Lower lobe of right lung (tissue), 2 donors: Measurements from ENCODE around the gene SLC9A1. TPM values are rescaled to one million over a fixed set of nuclear protein-coding genes. Genes with fewer than 3 reads are reported as not detected.

Source experiments
- ATAC-seq, 2 donors: fragments of 200-7000 bp; cut with Tn5 transposase; one replicate each; pipeline ENCODE4 v1.9.1; 2020 to 2022; ENCODE audit warnings: mild to moderate bottlenecking in 2 of 2, moderate library complexity in 2 of 2
- DNase-seq: peaks from one replicate; pipeline ENCODE4 v3.0.0-alpha.2; 2020
- H3K27ac ChIP-seq: fragments of 200-600 bp; one replicate; pipeline ENCODE4 v1.8.0; 2022
- H3K27me3 ChIP-seq: fragments of 200-600 bp; one replicate; pipeline ENCODE4 v1.8.0; 2022; ENCODE audit warnings: low read depth
- H3K36me3 ChIP-seq: fragments of 200-600 bp; one replicate; pipeline ENCODE4 v1.8.0; 2022; ENCODE audit warnings: mild to moderate bottlenecking
- H3K4me1 ChIP-seq: fragments of 200-600 bp; one replicate; pipeline ENCODE4 v1.8.0; 2022
- H3K4me3 ChIP-seq: fragments of 200-600 bp; one replicate; pipeline ENCODE4 v1.8.0; 2022; ENCODE audit warnings: mild to moderate bottlenecking
- H3K9me3 ChIP-seq: fragments of 200-600 bp; one replicate; pipeline ENCODE4 v1.8.0; 2022
- intact Hi-C: fragments of 100-400 bp; cut with DNase I; formaldehyde crosslinking; loops from one replicate; pipeline ENCODE4 v1.11.0; 2022
- total RNA-seq: library from RNA; stranded (reverse); fragmentation: NEBNext Ultra II Directional; extraction: Animal tissue kit (Norgen Biotek cat#: 25700); gene quantifications from one replicate; pipeline ENCODE4 v1.2.1, GENCODE V29; 2021
- TF ChIP-seq, protein P1 (sequence below): fragments of 200-600 bp; IDR thresholded peaks from one replicate; pipeline ENCODE4 v1.8.0; 2022; ENCODE audit warnings: antibody characterized with exemption, mild to moderate bottlenecking
- donor health status: DM: no; HTN: yes; CAD: no; lungs with severe emphysema.

Gene SLC9A1
- total RNA-seq, 1 donor from 2014 or later: 57.7 TPM

DNA sequence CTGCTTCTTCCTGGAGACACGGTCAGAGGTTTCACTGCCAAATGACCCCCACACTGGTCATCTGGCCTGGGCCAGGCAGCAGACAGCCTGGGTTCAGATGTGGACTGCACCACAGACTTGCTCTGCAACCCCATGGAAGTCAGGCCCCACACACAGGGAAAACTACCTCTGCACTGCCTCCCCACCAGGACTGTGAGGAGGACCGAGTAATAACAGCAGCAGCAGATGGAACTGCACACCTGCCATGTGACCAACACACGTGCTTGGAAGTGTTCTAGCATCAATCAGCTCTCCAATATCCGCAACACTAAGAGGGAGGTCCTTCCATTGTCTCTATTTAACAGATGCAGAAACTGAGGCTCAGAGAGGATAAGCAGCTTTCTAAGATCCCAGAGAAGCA is 51.4 kb downstream of the SLC9A1 start:
- H3K27me3 ChIP-seq: no peaks in the 10 kb centered on the region
- DNase-seq (no peak), ATAC-seq (no peak)
- peaks cover 63% of the 10 kb centered on the region for H3K36me3 ChIP-seq
- H3K4me3 ChIP-seq: no peak overlapping the region
- TF ChIP-seq, protein P1, sequence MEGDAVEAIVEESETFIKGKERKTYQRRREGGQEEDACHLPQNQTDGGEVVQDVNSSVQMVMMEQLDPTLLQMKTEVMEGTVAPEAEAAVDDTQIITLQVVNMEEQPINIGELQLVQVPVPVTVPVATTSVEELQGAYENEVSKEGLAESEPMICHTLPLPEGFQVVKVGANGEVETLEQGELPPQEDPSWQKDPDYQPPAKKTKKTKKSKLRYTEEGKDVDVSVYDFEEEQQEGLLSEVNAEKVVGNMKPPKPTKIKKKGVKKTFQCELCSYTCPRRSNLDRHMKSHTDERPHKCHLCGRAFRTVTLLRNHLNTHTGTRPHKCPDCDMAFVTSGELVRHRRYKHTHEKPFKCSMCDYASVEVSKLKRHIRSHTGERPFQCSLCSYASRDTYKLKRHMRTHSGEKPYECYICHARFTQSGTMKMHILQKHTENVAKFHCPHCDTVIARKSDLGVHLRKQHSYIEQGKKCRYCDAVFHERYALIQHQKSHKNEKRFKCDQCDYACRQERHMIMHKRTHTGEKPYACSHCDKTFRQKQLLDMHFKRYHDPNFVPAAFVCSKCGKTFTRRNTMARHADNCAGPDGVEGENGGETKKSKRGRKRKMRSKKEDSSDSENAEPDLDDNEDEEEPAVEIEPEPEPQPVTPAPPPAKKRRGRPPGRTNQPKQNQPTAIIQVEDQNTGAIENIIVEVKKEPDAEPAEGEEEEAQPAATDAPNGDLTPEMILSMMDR: no peak
- peaks cover 24% of the 10 kb centered on the region for H3K4me1 ChIP-seq
- no peak overlapping the region for H3K27ac ChIP-seq
- no peaks in the 10 kb centered on the region for H3K9me3 ChIP-seq
- intact Hi-C loops: loop anchor here (10.0 kb wide), 1 partner anchor 181 kb away; no protein-coding TSS in a partner anchor

DNA sequence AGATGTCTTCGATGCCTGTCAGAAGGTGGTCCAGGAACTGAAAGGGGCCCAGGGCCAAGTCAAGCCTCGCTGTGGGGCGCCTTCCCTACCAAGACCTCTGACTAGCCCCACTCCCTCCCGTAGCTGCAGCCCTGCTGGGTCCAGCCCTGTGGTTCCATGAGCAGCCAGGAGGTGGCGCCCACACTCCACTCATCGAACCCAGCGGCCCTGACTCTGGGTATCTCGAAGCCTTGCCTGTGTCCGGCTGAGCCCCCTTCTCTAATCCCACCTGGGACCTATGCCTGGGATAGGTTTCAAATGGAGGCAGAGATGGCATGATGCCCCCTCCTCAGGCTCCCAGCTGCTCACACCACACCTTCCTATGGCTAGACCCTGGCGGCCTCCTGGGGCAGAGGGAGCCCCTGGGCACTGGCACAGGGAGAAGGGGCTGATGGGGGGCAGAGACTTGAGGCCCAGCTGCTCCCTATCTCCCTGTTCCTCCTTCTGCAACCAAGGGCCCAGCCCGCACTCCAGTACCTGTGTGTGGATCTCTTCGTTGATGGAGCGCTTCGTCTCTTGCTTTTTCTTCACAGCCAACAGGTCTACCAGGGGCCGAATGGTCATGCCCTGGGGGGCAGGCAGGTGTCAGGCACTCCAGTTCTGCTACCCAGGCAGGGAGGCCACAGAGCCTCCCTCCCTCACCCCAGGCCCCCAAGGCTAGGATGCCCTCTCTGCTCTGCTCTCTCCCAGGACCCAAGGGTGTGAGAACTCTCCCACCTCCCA is 52.0 kb downstream of the SLC9A1 start:
- Histone ChIP-seq H3K4me3 (no peak overlapping the region), H3K27me3 (no peaks in the 10 kb centered on the region), H3K36me3 (peaks cover 63% of the 10 kb centered on the region), H3K9me3 (no peaks in the 10 kb centered on the region), H3K27ac (no peak overlapping the region), H3K4me1 (peaks cover 30% of the 10 kb centered on the region)
- TF ChIP-seq, protein P1: peak; percentile 99
- intact Hi-C loops: loop anchor here (10.0 kb wide), 1 partner anchor 182 kb away; no protein-coding TSS in a partner anchor
- ATAC-seq: peak; percentile 51 to 72
- peak; percentile 83 for DNase-seq

DNA sequence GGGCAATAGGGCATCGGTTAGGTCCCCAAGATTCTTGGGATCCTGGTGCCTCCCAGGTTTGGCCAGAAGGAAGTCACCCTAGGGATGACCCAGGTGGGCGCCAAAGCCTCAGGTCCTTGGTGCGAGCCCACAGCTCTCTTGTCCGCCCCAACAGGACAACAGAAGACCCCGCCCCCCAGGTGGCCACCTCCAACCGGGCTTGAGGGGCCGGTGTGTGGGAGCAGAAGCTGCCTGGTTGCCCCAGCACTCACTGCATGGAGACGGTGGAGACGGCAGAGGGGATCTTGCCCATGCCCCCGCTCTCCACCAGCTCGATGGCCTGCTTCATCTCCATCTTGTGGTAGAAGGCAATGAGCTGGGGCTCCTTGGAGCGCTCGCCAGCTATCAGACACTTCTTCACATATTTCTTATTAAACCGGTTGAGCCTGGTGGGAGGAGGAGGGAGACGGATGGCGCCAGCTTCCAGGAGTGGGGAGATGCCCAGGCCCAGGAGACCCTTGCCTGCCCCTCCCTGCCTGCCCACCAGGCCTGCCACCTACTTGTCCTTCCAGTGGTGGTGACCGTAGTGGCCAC is 52.7 kb downstream of the SLC9A1 start:
- no peak for ATAC-seq
- H3K9me3 ChIP-seq: no peaks in the 10 kb centered on the region
- no peak overlapping the region for H3K27ac ChIP-seq
- no peak overlapping the region for H3K4me3 ChIP-seq
- TF ChIP-seq, protein P1: no peak
- H3K4me1 ChIP-seq: peaks cover 36% of the 10 kb centered on the region
- no peak for DNase-seq
- H3K36me3 ChIP-seq: peaks cover 63% of the 10 kb centered on the region
- no peaks in the 10 kb centered on the region for H3K27me3 ChIP-seq
- intact Hi-C loops: loop anchor here (10.0 kb wide), 1 partner anchor 183 kb away; no protein-coding TSS in a partner anchor

DNA sequence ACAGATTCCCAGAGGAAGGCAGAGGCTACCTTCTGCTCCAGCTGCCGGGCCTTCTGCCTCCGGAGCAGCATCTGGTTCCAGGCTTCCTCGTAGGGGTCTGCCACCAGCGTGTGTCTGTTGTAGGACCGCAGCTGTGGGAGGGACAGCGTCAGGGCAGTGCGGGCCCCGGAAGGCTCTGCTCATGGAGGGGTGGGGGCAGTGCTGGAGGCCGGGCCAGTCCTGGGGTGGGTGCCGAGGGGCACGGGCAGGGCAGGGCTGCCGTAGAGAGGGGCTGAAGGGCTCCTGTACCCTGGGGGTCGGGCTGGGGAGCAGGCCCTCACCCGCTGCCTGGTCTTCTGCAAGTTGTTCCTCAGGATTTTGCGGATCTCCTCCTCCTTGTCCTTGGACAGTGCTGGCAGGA is 53.2 kb downstream of the SLC9A1 start:
- intact Hi-C loops: loop anchor here (10.0 kb wide), 1 partner anchor 183 kb away; no protein-coding TSS in a partner anchor
- no peak overlapping the region for H3K27ac ChIP-seq
- H3K9me3 ChIP-seq: no peaks in the 10 kb centered on the region
- H3K27me3 ChIP-seq: no peaks in the 10 kb centered on the region
- H3K4me1 ChIP-seq: peaks cover 39% of the 10 kb centered on the region
- TF ChIP-seq, protein P1: no peak
- H3K4me3 ChIP-seq: no peak overlapping the region
- DNase-seq (no peak), ATAC-seq (no peak)
- peaks cover 62% of the 10 kb centered on the region for H3K36me3 ChIP-seq

DNA sequence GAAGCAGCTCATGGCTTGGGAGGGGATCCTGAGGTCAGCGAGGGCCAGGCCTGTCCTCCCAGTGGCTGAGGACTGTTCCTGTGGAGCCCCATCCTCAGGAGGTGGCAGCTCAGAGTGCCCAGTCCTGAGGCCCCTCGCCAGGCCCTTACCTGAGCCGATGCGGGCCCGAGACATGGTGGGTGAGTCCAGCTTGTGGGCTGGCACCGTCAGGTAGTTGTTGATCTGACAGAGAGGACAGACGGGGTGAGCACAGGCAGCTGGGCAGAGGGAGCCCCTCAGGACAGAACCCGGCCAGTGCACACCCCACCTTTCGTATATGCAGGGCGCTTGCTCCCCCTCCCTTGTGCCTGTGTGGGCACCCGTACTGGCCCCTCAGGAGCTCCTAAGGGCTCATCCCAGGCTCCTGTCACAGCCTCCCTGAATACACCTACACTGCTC is 53.9 kb downstream of the SLC9A1 start:
- peak overlapping the region; percentile 79 for H3K27ac ChIP-seq
- peaks cover 39% of the 10 kb centered on the region for H3K4me1 ChIP-seq
- H3K36me3 ChIP-seq: peaks cover 56% of the 10 kb centered on the region
- H3K9me3 ChIP-seq: no peaks in the 10 kb centered on the region
- intact Hi-C loops: loop anchor here (10.0 kb wide), 1 partner anchor 184 kb away; no protein-coding TSS in a partner anchor
- TF ChIP-seq, protein P1: no peak
- ATAC-seq (no peak), DNase-seq (no peak)
- H3K27me3 ChIP-seq: no peaks in the 10 kb centered on the region
- H3K4me3 ChIP-seq: no peak overlapping the region
